ENCODE measurements around the gene DOP1A.

Gene DOP1A

DNA sequence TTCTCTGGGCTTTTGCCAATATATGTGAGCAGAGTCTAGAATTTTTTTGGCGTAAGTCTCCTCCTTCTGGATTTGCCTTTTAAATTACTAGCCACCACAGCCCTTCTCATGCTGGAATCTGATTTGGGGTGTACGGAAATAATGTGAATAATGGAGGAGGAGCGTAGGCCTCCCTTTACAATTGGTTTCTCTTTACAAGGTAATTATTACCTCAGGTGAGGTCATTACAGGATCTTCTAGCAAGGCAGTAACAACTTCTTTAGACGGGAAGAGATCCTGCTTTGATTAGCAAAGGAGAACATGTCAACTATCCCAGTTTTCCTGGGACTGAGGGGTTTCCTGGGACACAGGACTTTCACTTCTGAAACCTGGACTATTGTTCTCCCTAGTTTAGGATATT lies 134.6 kb downstream of the DOP1A start:
- FAIRE-seq = no peak

DNA sequence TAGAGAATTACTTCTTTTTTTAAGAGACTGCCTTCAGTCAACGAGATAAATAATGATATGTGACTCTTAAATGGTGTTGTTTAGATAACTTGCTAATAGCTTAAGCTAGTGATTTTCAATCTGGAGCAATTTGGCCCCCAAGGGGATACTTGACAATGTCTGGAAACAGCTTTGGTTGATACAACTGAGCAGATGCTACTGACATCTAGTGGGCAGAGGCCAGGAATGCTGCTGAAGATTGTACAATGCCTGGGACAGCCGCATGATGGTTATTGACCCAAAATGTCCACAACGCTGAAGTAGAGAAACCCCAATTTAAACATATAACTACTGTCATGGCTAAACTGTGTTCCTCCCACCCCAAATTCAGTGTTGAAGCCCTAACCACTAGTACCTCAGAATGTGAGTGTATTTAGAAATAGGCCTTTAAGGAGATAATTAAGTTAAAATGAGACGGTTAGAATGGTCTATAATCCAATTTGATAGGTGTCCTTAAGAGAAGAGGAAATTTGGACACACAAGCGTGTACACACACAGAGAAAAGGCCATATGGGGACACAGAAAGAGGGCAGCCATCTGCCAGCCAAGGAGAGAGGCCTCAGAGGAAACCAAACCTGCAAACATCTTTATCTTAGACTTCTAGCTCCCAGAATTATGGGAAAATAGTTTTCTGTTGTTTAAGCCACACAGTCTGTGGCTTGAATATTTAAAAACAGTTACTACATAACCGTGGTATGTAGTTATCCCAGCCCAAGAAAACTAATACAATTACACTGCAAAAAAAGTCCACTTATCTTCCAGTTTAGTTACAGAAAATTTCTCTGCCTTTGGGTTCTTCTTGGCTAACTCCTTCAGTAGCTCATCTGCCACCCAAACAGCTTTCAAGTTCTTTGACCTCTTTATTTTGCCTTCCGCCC lies 147.9 kb downstream of the DOP1A start:
- peak; percentile 92 for FAIRE-seq

GRCh38 chr6:83216806-83217205 lies 149.3 kb downstream of the DOP1A start:
- FAIRE-seq = no peak

Data from A204.1 (cell line).